ENCODE results near the gene VMP1. TPM values are rescaled to one million over a fixed set of nuclear protein-coding genes. Genes with fewer than 3 reads are reported as not detected.

Gene VMP1
- total RNA-seq, 1 donor from 2014 or later = 314 TPM

DNA sequence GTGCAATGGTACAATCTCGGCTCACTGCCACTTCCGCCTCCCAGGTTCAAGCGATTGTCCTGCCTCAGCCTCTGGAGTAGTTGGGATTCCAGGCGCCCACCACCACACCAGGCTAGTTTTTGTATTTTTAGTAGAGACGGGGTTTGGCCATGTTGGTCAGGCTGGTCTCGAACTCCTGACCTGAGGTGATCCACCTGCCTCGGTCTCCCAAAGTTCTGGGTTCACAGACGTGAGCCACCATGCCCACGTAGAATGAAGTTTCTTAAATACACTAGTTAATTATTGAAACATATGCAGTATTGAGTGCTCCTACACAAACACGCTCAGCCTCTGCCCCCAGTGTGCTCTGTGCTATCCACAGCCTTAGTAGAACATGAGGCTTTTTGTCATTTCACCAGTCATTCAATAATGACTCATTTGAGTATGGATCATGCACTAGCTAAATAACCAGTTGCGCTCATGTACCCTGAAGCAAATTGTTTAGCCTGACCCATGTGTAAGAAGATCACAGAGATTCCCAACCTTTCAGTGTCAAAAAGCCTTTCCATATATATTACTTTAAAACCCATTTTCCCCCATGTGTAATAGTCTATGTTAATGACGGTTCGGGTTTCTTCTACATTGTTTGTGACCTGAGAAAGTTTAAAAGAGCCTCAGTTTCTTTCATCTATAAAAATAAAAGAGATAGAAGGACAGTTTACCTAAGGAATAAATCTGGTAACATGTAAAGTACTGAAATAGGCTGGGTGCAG, 135.6 kb downstream of the VMP1 start:
- H3K27ac Mint-ChIP-seq (ENCODE audit: unreplicated experiment) = peak overlapping the region; percentile 100
- peaks cover 20% of the 10 kb centered on the region for H3K4me1 Mint-ChIP-seq (ENCODE audit: low read depth, unreplicated experiment)
- H3K4me3 ChIP-seq (ENCODE audit: insufficient read depth, low read depth, low read length) = peak overlapping the region; percentile 95
- no peak for TF ChIP-seq EZH2 (IDR thresholded peaks at IDR 0.05; ENCODE audit: insufficient read depth, low read length)
- TF ChIP-seq, protein P1, sequence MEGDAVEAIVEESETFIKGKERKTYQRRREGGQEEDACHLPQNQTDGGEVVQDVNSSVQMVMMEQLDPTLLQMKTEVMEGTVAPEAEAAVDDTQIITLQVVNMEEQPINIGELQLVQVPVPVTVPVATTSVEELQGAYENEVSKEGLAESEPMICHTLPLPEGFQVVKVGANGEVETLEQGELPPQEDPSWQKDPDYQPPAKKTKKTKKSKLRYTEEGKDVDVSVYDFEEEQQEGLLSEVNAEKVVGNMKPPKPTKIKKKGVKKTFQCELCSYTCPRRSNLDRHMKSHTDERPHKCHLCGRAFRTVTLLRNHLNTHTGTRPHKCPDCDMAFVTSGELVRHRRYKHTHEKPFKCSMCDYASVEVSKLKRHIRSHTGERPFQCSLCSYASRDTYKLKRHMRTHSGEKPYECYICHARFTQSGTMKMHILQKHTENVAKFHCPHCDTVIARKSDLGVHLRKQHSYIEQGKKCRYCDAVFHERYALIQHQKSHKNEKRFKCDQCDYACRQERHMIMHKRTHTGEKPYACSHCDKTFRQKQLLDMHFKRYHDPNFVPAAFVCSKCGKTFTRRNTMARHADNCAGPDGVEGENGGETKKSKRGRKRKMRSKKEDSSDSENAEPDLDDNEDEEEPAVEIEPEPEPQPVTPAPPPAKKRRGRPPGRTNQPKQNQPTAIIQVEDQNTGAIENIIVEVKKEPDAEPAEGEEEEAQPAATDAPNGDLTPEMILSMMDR (IDR thresholded peaks at IDR 0.05; ENCODE audit: insufficient read depth, low read depth, low read length) = no peak
- no peaks in the 10 kb centered on the region for H3K9me3 ChIP-seq (ENCODE audit: insufficient read depth, low read depth, low read length)
- peaks cover 18% of the 10 kb centered on the region for H4K20me1 ChIP-seq (ENCODE audit: insufficient read depth, low read length)
- FAIRE-seq = no peak
- peaks cover 42% of the 10 kb centered on the region for H3K79me2 ChIP-seq (ENCODE audit: insufficient read depth, low read length)
- peaks cover 40% of the 10 kb centered on the region for H3K36me3 Mint-ChIP-seq (ENCODE audit: low read depth, unreplicated experiment)
- peak; percentile 97 for DNase-seq (ENCODE audit: low read depth)
- no peaks in the 10 kb centered on the region for H3K27me3 Mint-ChIP-seq (ENCODE audit: low read depth, unreplicated experiment)
- H3K27ac ChIP-seq (ENCODE audit: low read depth, low read length) = peak overlapping the region; percentile 100
- no peaks in the 10 kb centered on the region for H3K27me3 ChIP-seq (ENCODE audit: insufficient read depth, low read length)
- peaks cover 20% of the 10 kb centered on the region for H3K4me1 ChIP-seq (ENCODE audit: insufficient read depth, low read length)
- H3K36me3 ChIP-seq (ENCODE audit: insufficient read depth, low read length) = peaks cover 35% of the 10 kb centered on the region
- H3K9me3 Mint-ChIP-seq (ENCODE audit: unreplicated experiment) = no peaks in the 10 kb centered on the region
- peak overlapping the region; percentile 85 for H3K4me2 ChIP-seq (ENCODE audit: low read length)
- no peak overlapping the region for H2AFZ ChIP-seq (ENCODE audit: low read depth, low read length)
- peak overlapping the region; percentile 100 for H3K9ac ChIP-seq (ENCODE audit: low read length)
- peak overlapping the region; percentile 98 for H3K4me3 Mint-ChIP-seq (ENCODE audit: unreplicated experiment)

DNA sequence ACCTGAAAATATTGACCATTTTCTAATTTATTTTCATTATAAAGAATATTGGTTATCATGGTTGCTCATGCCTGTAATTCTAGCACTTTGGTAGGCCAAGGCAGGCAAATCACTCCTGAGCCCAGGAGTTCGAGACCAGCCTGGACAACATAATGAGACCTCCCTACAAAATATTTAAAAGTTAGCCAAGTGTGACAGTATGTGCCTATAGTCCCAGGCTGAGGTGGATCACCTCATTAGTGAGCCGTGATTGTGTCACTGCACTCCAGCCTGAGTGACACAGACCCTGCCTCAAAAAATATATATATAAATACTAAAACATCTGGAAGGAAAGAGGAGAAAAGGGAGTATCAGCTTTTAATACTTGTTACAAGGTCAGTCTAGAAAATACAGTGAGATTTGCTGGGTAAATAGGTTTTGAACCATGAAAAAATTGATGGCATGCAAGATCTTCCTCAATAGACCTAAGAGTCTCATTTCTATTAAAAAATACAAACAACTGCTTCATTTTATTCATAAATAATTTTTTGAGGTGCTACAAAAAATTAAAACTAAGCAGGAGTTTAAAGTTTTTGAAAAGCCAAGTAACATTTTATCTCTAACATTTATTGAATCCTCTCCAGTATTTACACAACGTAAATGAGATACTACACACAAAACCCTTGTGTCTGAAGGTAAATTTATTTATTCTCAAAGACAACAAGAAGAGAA, 137.6 kb downstream of the VMP1 start:
- H3K27ac ChIP-seq (ENCODE audit: low read depth, low read length) = peak overlapping the region; percentile 80
- DNase-seq (ENCODE audit: low read depth) = peak; percentile 69
- H3K9ac ChIP-seq (ENCODE audit: low read length) = peak overlapping the region; percentile 100
- H3K27me3 Mint-ChIP-seq (ENCODE audit: low read depth, unreplicated experiment) = no peaks in the 10 kb centered on the region
- H4K20me1 ChIP-seq (ENCODE audit: insufficient read depth, low read length) = peaks cover under 1% of the 10 kb centered on the region
- H3K27ac Mint-ChIP-seq (ENCODE audit: unreplicated experiment) = peak overlapping the region; percentile 100
- peaks cover 21% of the 10 kb centered on the region for H3K36me3 Mint-ChIP-seq (ENCODE audit: low read depth, unreplicated experiment)
- TF ChIP-seq, protein P1 (IDR thresholded peaks at IDR 0.05; ENCODE audit: insufficient read depth, low read depth, low read length) = no peak
- no peak for TF ChIP-seq EZH2 (IDR thresholded peaks at IDR 0.05; ENCODE audit: insufficient read depth, low read length)
- H3K4me1 ChIP-seq (ENCODE audit: insufficient read depth, low read length) = peaks cover 20% of the 10 kb centered on the region
- H3K4me3 Mint-ChIP-seq (ENCODE audit: unreplicated experiment) = peak overlapping the region; percentile 54
- no peak overlapping the region for H2AFZ ChIP-seq (ENCODE audit: low read depth, low read length)
- H3K79me2 ChIP-seq (ENCODE audit: insufficient read depth, low read length) = peaks cover 23% of the 10 kb centered on the region
- no peaks in the 10 kb centered on the region for H3K27me3 ChIP-seq (ENCODE audit: insufficient read depth, low read length)
- peaks cover 19% of the 10 kb centered on the region for H3K36me3 ChIP-seq (ENCODE audit: insufficient read depth, low read length)
- H3K4me2 ChIP-seq (ENCODE audit: low read length) = peak overlapping the region; percentile 16
- FAIRE-seq = no peak
- H3K4me3 ChIP-seq (ENCODE audit: insufficient read depth, low read depth, low read length) = no peak overlapping the region
- H3K9me3 ChIP-seq (ENCODE audit: insufficient read depth, low read depth, low read length) = no peaks in the 10 kb centered on the region
- peaks cover 27% of the 10 kb centered on the region for H3K4me1 Mint-ChIP-seq (ENCODE audit: low read depth, unreplicated experiment)
- H3K9me3 Mint-ChIP-seq (ENCODE audit: unreplicated experiment) = no peaks in the 10 kb centered on the region
